ENCODE results near the gene PRXL2B. TPM values are rescaled to one million over a fixed set of nuclear protein-coding genes. Genes with fewer than 3 reads are reported as not detected.

Gene PRXL2B
- total RNA-seq, 2 experiments from 2014 or later = 5.2 to 10.4 TPM

DNA sequence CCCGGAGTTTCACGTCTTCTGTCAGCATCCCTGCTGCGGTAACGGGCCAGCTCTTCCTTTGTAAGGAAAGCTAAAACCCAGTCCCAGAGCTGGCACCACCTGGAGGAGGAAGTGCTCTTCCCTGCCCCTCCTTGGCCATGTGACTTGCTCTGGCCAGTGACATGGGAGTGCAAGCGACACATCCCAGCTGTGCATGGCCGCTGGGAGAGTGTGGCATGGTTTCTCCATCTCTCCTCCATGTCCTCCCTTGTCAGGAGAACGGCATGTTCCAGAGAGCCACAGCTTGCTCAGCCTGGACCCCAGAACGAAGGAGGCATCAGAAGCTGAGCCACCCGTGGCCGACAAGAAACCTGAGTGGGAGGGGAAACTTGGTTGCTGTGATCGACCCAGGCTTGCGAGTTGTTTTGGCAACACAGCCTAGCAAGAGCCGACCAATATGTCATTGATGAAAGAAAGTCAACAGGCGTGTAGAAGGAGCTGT is 2.7 kb upstream of the PRXL2B start:
- no TSS peak for BruUV-seq (replicated peaks)
- peak overlapping the region; percentile 94; the same call in 1 of the 2 replicates for H3K4me2 ChIP-seq (ENCODE audit: low read length)
- no peak for DNase-seq (ENCODE audit: low spot score)

DNA sequence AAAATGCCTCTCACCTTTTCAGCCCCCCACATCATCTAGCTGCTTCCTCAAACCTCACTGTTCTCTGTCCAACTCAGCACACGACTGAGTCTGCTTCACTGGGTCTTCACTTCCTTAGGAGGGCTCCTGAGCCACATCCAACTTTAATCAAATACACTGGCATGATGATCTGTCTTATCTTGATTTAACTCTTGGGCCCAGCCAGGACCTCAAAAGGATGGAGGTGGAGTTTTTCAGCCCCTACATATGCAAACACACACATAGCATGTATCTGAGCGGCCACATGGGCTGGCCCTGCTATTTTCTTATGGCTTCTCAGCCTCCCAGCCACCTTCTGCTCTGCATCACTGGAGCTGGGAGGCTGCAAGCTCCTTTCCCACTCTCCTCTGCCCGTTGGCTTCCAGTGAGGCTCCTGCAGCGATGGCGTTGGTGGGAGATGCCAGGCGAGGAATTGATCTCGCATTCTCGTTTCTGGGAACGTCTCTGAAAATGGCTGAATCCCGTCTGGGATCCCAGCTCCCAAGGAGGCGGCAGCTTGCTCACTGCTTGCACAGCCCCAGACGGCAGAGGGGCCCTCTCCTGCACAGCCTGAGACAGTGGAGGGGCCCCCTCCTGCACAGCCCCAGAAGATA is 1.8 kb upstream of the PRXL2B start:
- Histone ChIP-seq H3K4me3 (ENCODE audit: low read depth, low read length, poor library complexity, severe bottlenecking) (peak overlapping the region; percentile 90), H3K4me2 (ENCODE audit: low read length) (peak overlapping the region; percentile 94), H3K9me3 (ENCODE audit: low read length) (no peaks in the 10 kb centered on the region), H3K9me2 (ENCODE audit: insufficient read depth, low read length) (no peaks in the 10 kb centered on the region), H3K79me2 (ENCODE audit: insufficient read depth, low read depth, low read length) (no peaks in the 10 kb centered on the region), H2AFZ (ENCODE audit: low read length) (no peak overlapping the region; the same call in 1 of the 2 replicates), H3K36me3 (ENCODE audit: insufficient read depth, low read length) (no peaks in the 10 kb centered on the region), H3K27ac (ENCODE audit: low read depth, low read length, poor library complexity, severe bottlenecking) (peak overlapping the region; percentile 89), H3K4me1 (ENCODE audit: insufficient read depth, low read length, poor library complexity, severe bottlenecking) (peaks cover 48% of the 10 kb centered on the region), H4K20me1 (ENCODE audit: insufficient read depth, low read length) (no peaks in the 10 kb centered on the region)
- intact Hi-C loops (cut with micrococcal nuclease; ENCODE audit: unreplicated experiment) = loop anchor here (1.0 to 2.0 kb wide), 3 partner anchors 29 to 170 kb away; partner anchors contain the start of gene TNFRSF14
- TF ChIP-seq, protein P1, sequence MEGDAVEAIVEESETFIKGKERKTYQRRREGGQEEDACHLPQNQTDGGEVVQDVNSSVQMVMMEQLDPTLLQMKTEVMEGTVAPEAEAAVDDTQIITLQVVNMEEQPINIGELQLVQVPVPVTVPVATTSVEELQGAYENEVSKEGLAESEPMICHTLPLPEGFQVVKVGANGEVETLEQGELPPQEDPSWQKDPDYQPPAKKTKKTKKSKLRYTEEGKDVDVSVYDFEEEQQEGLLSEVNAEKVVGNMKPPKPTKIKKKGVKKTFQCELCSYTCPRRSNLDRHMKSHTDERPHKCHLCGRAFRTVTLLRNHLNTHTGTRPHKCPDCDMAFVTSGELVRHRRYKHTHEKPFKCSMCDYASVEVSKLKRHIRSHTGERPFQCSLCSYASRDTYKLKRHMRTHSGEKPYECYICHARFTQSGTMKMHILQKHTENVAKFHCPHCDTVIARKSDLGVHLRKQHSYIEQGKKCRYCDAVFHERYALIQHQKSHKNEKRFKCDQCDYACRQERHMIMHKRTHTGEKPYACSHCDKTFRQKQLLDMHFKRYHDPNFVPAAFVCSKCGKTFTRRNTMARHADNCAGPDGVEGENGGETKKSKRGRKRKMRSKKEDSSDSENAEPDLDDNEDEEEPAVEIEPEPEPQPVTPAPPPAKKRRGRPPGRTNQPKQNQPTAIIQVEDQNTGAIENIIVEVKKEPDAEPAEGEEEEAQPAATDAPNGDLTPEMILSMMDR (conservative IDR thresholded peaks at IDR 0.05; ENCODE audit: low read length) = no peak
- TF ChIP-seq EZH2phosphoT487 (IDR thresholded peaks at IDR 0.05; ENCODE audit: borderline replicate concordance, low read depth, low read length) = no peak
- CTCF ChIA-PET (ENCODE audit: unreplicated experiment) = interaction anchor here (0.6 kb wide), 1 partner anchor 59 kb away, joined by 3 read pairs; the partner anchor contains the start of gene PANK4
- POLR2A ChIA-PET = interaction anchor here (1.0 to 3.2 kb wide), 6 partner anchors 24 to 170 kb away, joined by 3 to 15 read pairs (median 4); partner anchors contain the start of gene TNFRSF14
- BruUV-seq (replicated peaks) = no TSS peak
- DNase-seq (ENCODE audit: low spot score) = peak; percentile 41

More for the DNA sequence above, 2.7 kb upstream of the PRXL2B start:
- TF ChIP-seq, protein P1 (conservative IDR thresholded peaks at IDR 0.05; ENCODE audit: low read length) = no peak
- TF ChIP-seq EZH2phosphoT487 (IDR thresholded peaks at IDR 0.05; ENCODE audit: borderline replicate concordance, low read depth, low read length) = no peak
- no peak overlapping the region for H3K4me3 ChIP-seq (ENCODE audit: low read depth, low read length, poor library complexity, severe bottlenecking)
- H3K4me1 ChIP-seq (ENCODE audit: insufficient read depth, low read length, poor library complexity, severe bottlenecking) = peaks cover 52% of the 10 kb centered on the region
- POLR2A ChIA-PET = interaction anchor here (1.1 to 3.2 kb wide), 3 partner anchors 28 to 37 kb away, joined by 3 to 15 read pairs (median 4); partner anchors contain the start of gene TNFRSF14
- intact Hi-C loops (cut with micrococcal nuclease; ENCODE audit: unreplicated experiment) = loop anchor here (2.0 kb wide), 2 partner anchors 35 to 169 kb away; no protein-coding TSS in a partner anchor
- H3K9me2 ChIP-seq (ENCODE audit: insufficient read depth, low read length) = no peaks in the 10 kb centered on the region
- no peak overlapping the region for H2AFZ ChIP-seq (ENCODE audit: low read length)
- H3K79me2 ChIP-seq (ENCODE audit: insufficient read depth, low read depth, low read length) = no peaks in the 10 kb centered on the region
- CTCF ChIA-PET (ENCODE audit: unreplicated experiment) = no interaction called here
- H3K9me3 ChIP-seq (ENCODE audit: low read length) = no peaks in the 10 kb centered on the region
- peak overlapping the region; percentile 89 for H3K27ac ChIP-seq (ENCODE audit: low read depth, low read length, poor library complexity, severe bottlenecking)
- H4K20me1 ChIP-seq (ENCODE audit: insufficient read depth, low read length) = no peaks in the 10 kb centered on the region
- H3K36me3 ChIP-seq (ENCODE audit: insufficient read depth, low read length) = no peaks in the 10 kb centered on the region

Data from OCI-LY7 (cell line).